ENCODE results near the gene PLXNA1.

PLXNA1 gene

GRCh38 chr3:127025456-127025855 is 42.5 kb downstream of the PLXNA1 start:
- POLR2A ChIA-PET, result no interaction called here
- no peak for DNase-seq (ENCODE audit: extremely low spot score)
- no peak for TF ChIP-seq CTCF (IDR thresholded peaks at IDR 0.05; ENCODE audit: control extremely low read depth, extremely low read depth, low read depth, missing control alignments)
- CTCF ChIA-PET, result interaction anchor here (1.1 kb wide), 1 partner anchor 11 kb away, joined by 3 read pairs; no protein-coding TSS in a partner anchor

- no peak for DNase-seq (ENCODE audit: extremely low spot score)
- POLR2A ChIA-PET, result no interaction called here
- no peak for TF ChIP-seq CTCF (IDR thresholded peaks at IDR 0.05; ENCODE audit: control extremely low read depth, extremely low read depth, low read depth, missing control alignments)
- CTCF ChIA-PET, result interaction anchor here (0.9 kb wide), 1 partner anchor 44 kb away, joined by 3 read pairs; the partner anchor contains the start of gene PLXNA1
Observed at GRCh38 chr3:127026036-127026435, 43.1 kb downstream of the PLXNA1 start.

- ChIA-PET CTCF (interaction anchor here (0.9 kb wide), 1 partner anchor 44 kb away, joined by 3 read pairs; the partner anchor contains the start of gene PLXNA1), POLR2A (no interaction called here)
- no peak for TF ChIP-seq CTCF (IDR thresholded peaks at IDR 0.05; ENCODE audit: control extremely low read depth, extremely low read depth, low read depth, missing control alignments)
- DNase-seq (ENCODE audit: extremely low spot score), result no peak
Observed at GRCh38 chr3:127026661-127027060, 43.7 kb downstream of the PLXNA1 start.

GRCh38 chr3:127027061-127027735 is 44.3 kb downstream of the PLXNA1 start:
- no peak for DNase-seq (ENCODE audit: extremely low spot score)
- no peak for TF ChIP-seq CTCF (IDR thresholded peaks at IDR 0.05; ENCODE audit: control extremely low read depth, extremely low read depth, low read depth, missing control alignments)
- CTCF ChIA-PET, result interaction anchor here (0.9 to 1.1 kb wide), 2 partner anchors 45 kb away, joined by 3 read pairs; partner anchors contain the start of gene PLXNA1
- POLR2A ChIA-PET, result no interaction called here

GRCh38 chr3:127027811-127028548 is 45.1 kb downstream of the PLXNA1 start:
- TF ChIP-seq CTCF (IDR thresholded peaks at IDR 0.05; ENCODE audit: control extremely low read depth, extremely low read depth, low read depth, missing control alignments), result no peak
- CTCF ChIA-PET, result interaction anchor here (1.1 kb wide), 1 partner anchor 45 kb away, joined by 3 read pairs; the partner anchor contains the start of gene PLXNA1
- POLR2A ChIA-PET, result no interaction called here
- DNase-seq (ENCODE audit: extremely low spot score), result no peak

GRCh38 chr3:127028781-127029657 is 46.1 kb downstream of the PLXNA1 start:
- DNase-seq (ENCODE audit: extremely low spot score), result no peak
- ChIA-PET CTCF (no interaction called here), POLR2A (no interaction called here)
- TF ChIP-seq CTCF (IDR thresholded peaks at IDR 0.05; ENCODE audit: control extremely low read depth, extremely low read depth, low read depth, missing control alignments), result no peak
